ENCODE results near the gene KNTC1.

GRCh38 chr12:122486805-122487426 lies 40.1 kb upstream of the KNTC1 start:
- TF ChIP-seq, protein P1, sequence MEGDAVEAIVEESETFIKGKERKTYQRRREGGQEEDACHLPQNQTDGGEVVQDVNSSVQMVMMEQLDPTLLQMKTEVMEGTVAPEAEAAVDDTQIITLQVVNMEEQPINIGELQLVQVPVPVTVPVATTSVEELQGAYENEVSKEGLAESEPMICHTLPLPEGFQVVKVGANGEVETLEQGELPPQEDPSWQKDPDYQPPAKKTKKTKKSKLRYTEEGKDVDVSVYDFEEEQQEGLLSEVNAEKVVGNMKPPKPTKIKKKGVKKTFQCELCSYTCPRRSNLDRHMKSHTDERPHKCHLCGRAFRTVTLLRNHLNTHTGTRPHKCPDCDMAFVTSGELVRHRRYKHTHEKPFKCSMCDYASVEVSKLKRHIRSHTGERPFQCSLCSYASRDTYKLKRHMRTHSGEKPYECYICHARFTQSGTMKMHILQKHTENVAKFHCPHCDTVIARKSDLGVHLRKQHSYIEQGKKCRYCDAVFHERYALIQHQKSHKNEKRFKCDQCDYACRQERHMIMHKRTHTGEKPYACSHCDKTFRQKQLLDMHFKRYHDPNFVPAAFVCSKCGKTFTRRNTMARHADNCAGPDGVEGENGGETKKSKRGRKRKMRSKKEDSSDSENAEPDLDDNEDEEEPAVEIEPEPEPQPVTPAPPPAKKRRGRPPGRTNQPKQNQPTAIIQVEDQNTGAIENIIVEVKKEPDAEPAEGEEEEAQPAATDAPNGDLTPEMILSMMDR (IDR thresholded peaks at IDR 0.05; ENCODE audit: low read length) = no peak
- TF ChIP-seq EZH2 (IDR thresholded peaks at IDR 0.05; ENCODE audit: borderline replicate concordance, low read length) = no peak

Measured in OCI-LY1 (cell line).